ENCODE data around the gene EEF2K. TPM values are rescaled to one million over a fixed set of nuclear protein-coding genes. Genes with fewer than 3 reads are reported as not detected.
A peak's percentile ranks its signal among the peaks of the same experiment; 100 is the strongest.

The EEF2K gene
- total and polyA plus RNA-seq, 2 of the 13 experiments (the other 11 are each of a cell fraction or from before 2014, with no cell fraction given) = 22.0 to 23.8 TPM

GRCh38 chr16:22206013-22206841 lies at the start of gene EEF2K (continued):
- TF ChIP-seq THYN1 (CRISPR knock-in tag; IDR thresholded peaks at IDR 0.05; ENCODE audit: borderline replicate concordance, low read depth) (peak; percentile 99), ZNF816 (CRISPR knock-in tag; IDR thresholded peaks at IDR 0.05; ENCODE audit: borderline replicate concordance) (0 out of 2 replicates have a peak, but pooled peaks have one; percentile 9), ATF2 (CRISPR knock-in tag; IDR thresholded peaks at IDR 0.05) (peak; percentile 72; the same call in 1 of the 2 replicates), TOE1 (CRISPR knock-in tag; IDR thresholded peaks at IDR 0.05) (0 out of 2 replicates have a peak, but pooled peaks have one; percentile 68), RFX1 (IDR thresholded peaks at IDR 0.05) (no peak), TARDBP (CRISPR knock-in tag; IDR thresholded peaks at IDR 0.05) (peak; percentile 98), ZNF704 (CRISPR knock-in tag; IDR thresholded peaks at IDR 0.05; ENCODE audit: borderline replicate concordance) (no peak), SRSF4 (IDR thresholded peaks at IDR 0.05; ENCODE audit: low read depth, low read length, poor library complexity, severe bottlenecking) (no peak), ZNF382 (CRISPR knock-in tag; IDR thresholded peaks at IDR 0.05; ENCODE audit: borderline replicate concordance) (no peak), DR1 (CRISPR knock-in tag; IDR thresholded peaks at IDR 0.05) (peak; percentile 41; the same call in 1 of the 2 replicates), HNRNPUL1 (IDR thresholded peaks at IDR 0.05; ENCODE audit: low read depth, low read length) (no peak), ZBTB33 (CRISPR knock-in tag; IDR thresholded peaks at IDR 0.05) (peak; percentile 84), JARID2 (CRISPR knock-in tag; IDR thresholded peaks at IDR 0.05; ENCODE audit: insufficient replicate concordance) (peak; percentile 86), SIX4 (CRISPR knock-in tag; IDR thresholded peaks at IDR 0.05) (peak; percentile 69), DZIP1 (CRISPR knock-in tag; IDR thresholded peaks at IDR 0.05) (peak; percentile 87), PTBP1 (IDR thresholded peaks at IDR 0.05; ENCODE audit: low read depth, low read length, poor library complexity, severe bottlenecking) (peak; percentile 91), TERF1 (CRISPR knock-in tag; IDR thresholded peaks at IDR 0.05) (no peak; the same call in 1 of the 2 replicates), ZNF607 (CRISPR knock-in tag; IDR thresholded peaks at IDR 0.05; ENCODE audit: borderline replicate concordance) (peak; percentile 97)

All from HepG2 (cell line).